SU-DHL-6 (cell line): ENCODE measurements around the gene CXCR4.

Experiments
- EZH2phosphoT487 ChIP-seq: fragments of 200-600 bp; sonication (generic), shearing (Covaris generic); conservative IDR thresholded peaks from 2 replicates; pipeline ENCODE4 v1.6.1; 2018; ENCODE audit warnings: mild to moderate bottlenecking, antibody characterized with exemption, low read length, moderate library complexity, mixed read lengths
- TF ChIP-seq, protein P1 (sequence below): fragments of 200-600 bp; sonication (generic); IDR thresholded peaks from one replicate; pipeline ENCODE4 v1.5.1; 2017; ENCODE audit warnings: antibody characterized with exemption, mild to moderate bottlenecking, low read length, moderate library complexity; ENCODE audit not compliant: insufficient read depth, poor library complexity, severe bottlenecking

DNA sequence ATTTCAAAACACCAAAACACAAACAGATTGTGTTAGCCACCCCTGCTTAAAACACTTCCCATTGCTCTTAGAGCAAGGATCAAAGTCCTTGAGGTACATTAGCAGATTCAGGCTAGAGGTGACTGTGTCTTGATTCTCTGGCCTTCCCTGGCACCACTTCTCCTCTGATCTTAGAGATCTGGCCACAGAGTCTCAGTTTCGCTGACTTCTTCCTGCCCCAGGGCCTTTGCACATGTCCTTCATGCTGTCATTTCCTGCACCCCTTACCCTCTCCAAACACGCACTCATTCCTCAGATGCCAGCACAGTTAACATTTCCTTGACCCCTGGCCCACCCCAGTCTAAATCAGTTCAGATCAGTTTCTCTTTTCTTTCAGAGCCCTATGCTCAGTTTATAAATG lies 16.9 kb downstream of the CXCR4 start:
- no peak for TF ChIP-seq EZH2phosphoT487
- TF ChIP-seq, protein P1, sequence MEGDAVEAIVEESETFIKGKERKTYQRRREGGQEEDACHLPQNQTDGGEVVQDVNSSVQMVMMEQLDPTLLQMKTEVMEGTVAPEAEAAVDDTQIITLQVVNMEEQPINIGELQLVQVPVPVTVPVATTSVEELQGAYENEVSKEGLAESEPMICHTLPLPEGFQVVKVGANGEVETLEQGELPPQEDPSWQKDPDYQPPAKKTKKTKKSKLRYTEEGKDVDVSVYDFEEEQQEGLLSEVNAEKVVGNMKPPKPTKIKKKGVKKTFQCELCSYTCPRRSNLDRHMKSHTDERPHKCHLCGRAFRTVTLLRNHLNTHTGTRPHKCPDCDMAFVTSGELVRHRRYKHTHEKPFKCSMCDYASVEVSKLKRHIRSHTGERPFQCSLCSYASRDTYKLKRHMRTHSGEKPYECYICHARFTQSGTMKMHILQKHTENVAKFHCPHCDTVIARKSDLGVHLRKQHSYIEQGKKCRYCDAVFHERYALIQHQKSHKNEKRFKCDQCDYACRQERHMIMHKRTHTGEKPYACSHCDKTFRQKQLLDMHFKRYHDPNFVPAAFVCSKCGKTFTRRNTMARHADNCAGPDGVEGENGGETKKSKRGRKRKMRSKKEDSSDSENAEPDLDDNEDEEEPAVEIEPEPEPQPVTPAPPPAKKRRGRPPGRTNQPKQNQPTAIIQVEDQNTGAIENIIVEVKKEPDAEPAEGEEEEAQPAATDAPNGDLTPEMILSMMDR = no peak
